Breast epithelium (tissue), 3 donors: Measurements from ENCODE around the gene CLTCL1.

ENCODE experiments used
- POLR2A ChIP-seq: fragments of 450-650 bp; IDR thresholded peaks from one replicate; pipeline ENCODE4 v1.6.1; 2016; ENCODE audit warnings: antibody characterized with exemption, mild to moderate bottlenecking, moderate library complexity
- POLR2AphosphoS5 ChIP-seq, 3 donors: sonication (generic); formaldehyde crosslinking; IDR thresholded peaks; one replicate each; pipeline ENCODE4 v1.6.1; 2017; ENCODE audit warnings: antibody characterized with exemption in 3 of 3
- TF ChIP-seq, protein P1 (sequence below), 3 donors: fragments of 450-650 bp; IDR thresholded peaks; one replicate each; pipeline ENCODE4 v1.5.1; 2016 to 2017; ENCODE audit warnings: antibody characterized with exemption in 3 of 3, mild to moderate bottlenecking in 3 of 3, moderate library complexity in 3 of 3

DNA sequence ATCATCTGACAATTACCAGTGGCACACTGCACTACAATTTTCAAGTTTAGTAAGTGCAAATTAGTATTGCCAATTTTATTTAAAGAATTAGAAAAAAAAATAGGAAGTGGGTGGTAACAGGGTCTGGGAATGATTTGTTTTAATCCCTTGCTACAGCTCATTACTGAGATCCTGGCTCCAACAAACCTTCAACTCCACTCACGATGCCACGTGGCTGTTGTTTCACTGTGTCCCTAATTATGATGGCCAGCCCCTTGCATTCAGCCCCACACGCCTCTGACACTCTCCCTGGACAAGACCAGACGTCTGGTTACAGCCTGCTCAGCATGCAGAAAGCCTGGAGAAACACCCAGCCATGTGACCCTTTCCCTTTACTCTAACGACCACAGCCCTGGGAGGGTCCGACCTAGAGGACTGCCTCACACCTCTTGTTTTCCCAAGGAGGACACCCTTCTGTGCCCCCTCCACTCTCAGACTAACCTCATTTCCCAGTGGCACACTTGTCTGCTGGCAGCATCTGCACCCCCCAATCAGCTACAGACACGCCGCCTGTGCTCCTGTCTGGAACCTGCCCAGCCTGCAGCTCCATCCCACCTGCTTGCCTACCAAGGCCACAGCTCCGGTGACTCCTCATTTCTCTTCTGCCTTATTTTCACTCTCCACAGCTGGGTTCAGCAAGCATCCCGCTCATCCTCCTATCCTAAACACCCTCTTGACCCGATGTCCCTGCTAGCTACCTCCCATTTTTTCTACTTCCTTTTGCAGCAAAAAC, 94.5 kb downstream of the CLTCL1 start:
- TF ChIP-seq, protein P1, sequence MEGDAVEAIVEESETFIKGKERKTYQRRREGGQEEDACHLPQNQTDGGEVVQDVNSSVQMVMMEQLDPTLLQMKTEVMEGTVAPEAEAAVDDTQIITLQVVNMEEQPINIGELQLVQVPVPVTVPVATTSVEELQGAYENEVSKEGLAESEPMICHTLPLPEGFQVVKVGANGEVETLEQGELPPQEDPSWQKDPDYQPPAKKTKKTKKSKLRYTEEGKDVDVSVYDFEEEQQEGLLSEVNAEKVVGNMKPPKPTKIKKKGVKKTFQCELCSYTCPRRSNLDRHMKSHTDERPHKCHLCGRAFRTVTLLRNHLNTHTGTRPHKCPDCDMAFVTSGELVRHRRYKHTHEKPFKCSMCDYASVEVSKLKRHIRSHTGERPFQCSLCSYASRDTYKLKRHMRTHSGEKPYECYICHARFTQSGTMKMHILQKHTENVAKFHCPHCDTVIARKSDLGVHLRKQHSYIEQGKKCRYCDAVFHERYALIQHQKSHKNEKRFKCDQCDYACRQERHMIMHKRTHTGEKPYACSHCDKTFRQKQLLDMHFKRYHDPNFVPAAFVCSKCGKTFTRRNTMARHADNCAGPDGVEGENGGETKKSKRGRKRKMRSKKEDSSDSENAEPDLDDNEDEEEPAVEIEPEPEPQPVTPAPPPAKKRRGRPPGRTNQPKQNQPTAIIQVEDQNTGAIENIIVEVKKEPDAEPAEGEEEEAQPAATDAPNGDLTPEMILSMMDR (IDR thresholded peaks at IDR 0.05) = no peak
- TF ChIP-seq POLR2AphosphoS5 (IDR thresholded peaks at IDR 0.05) = no peak
- TF ChIP-seq POLR2A = no peak
